ENCODE data around the gene CPM.

Gene CPM

DNA sequence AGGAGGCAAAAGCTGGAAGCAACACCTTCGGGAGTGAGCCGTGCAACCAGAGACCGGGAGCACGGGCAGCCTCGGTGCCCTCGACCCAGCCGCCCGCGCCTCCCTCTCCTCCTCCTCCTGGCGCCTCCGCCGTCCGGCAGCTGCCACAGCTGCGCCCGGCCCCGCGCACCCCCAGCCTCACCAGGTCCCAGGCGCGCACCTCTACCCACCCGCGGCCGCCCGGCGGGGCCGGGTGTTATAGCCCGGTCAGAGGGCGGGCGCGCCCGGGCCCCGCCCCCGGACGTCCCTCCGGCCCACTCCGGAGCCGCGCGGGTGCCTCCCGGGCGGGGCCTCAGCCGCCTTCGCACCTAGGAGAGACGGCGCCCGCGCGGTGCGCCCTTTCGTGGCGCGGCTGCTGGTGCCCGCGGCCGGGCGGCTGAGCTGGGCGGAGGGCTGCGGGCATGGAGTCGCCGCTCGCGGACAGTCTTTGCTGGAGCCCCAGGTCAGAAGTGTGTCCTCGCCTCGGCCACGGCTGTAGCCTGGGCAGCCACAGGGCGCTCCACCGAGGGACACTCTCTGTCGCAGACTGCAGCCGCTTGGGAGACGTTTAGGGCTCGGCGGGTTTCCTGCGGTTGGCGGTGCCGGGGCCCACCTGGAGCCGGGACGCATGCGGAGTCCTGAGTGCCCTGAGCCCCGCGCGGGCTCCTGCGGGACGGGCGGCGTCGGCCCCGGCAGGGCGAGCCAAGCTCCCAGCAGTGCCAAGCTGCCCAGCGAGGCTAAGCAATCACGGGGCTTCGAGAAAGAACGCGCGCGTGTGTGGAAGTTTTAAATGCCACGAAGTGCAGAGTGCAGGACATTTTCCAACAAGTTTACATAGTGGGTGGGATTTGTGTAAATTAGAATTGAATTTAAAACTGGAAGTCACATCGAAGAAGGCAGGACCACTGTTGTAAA lies at the start of gene CPM:
Gene CPM, minus strand, starts transcription at position 211 of the 933 bp plus-strand sequence. CDS start 334 bp downstream, outside the sequence.
- DNase-seq: peak; percentile 88

DNA sequence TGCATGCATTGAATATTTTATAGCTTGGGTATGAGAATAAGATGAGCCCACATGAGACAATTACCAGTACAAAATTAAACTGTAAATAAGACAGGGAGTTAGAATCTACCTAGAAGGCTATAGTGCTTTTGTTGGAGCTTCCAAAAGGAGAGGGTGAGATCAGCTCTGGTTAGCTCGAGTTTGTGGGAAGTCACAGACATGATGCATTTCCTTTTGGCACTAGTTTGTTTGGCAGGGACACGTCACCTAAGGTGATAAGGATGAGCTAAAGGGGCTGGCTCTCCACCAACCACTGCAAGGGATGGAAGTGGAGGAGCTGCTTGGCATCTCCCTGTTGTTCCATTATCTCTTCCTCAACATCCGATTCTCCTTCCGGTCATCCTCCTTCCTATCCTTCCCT lies 48.5 kb upstream of the CPM start:
- DNase-seq: no peak

DNA sequence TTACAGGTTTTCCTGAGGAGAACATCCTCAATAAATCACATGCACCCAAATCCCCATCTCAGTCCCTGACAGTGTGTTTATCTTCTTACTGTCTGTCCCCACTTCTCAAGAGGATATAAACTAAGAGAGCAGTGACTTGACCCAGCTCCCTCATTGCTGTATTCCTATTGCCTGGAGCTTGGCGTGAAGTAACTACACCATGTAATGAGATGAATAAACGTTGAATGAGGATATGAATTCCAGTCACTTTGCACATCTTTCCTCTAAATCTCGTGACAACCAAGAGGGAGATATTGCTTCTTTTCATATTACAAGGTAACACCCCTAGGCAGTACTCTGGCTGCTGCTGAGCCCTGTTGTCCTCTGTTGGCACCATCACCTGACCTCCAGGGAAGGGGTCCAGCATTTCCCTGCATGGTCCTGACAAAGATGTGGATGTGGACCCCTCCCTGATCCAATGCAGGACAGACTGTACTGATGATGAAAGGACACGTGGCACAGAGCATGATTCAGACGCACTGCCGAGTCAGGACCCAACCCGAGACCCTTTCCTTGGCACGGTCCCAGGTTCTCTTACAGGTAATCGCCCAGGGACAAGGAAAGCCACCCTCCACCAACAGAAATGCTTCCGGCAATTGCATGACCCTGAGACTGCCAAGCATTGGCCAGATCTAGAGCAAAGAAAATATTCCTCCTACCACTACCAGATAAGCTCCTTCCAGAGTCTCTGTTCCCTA lies 47.7 kb upstream of the CPM start:
- no peak for DNase-seq

DNA sequence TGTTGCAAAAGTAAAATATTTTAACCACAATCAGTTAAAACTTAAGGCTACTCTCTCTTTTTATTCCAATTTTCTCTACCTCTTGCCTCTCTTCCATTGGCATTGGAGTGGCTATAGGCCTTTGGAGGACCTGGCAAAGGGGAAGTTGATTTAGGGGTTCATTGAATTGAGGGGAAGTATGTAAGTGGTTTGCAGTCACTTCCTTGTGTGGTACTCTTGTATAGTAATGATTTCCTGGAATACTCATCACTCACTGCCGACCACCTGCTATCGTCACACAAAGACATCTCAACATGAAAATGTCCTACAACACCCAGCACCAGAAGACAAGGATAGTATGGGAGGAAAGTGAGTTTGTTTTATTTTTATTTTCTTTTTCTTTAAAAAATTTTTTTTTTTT lies 45.7 kb upstream of the CPM start:
- no peak for DNase-seq

DNA sequence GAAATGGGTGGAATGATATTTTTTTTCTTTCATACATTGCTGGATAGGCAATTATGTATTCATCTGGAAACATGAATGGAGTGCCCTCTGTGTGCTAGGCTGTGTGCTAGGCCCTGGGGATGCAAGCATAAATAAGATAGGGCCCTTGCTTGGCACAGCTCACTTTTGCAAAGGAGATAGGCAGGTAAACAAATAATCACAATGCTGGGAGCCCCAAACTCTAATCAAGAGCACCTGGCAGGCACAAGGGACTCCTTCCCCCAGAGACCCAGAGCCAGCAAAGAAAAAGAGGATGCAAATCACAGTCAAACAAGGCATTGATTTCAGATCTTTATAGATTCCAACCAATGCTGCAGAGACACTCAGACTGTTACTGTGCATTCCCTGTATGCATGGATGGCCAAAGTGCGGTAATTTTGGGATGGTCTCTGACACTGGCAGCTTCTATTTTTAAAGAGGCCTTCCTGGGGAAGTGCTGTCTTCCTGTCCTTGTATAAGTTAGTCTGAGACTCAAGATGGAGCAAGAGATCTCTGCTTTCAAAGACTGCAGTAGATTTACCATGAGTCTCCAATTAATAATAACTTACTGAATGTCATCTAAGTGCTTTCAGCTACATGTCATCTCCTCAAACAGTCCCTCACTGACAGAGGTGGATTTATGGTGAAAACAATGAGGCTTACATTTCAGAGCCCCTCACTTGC lies 45.1 kb upstream of the CPM start:
- no peak for DNase-seq

DNA sequence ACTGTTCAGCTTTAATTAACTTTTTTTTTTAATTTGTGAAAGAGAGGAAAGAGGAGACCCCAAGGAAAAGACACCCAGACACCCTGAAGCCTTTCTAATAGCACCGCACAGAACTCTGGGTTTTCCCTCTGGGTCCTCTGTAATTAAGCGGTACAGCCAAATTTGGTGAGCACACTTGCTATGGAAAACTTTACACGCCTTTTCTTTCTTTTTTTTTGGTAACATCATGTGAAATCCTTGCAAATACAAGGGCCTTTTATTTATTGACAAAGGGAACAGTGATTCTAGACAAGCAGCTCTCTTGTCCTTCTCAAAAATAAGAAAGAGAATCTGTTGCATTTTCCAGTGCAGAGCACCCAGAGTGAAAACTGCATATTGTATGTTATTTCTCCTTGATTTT lies 44.4 kb upstream of the CPM start:
- no peak for DNase-seq

DNA sequence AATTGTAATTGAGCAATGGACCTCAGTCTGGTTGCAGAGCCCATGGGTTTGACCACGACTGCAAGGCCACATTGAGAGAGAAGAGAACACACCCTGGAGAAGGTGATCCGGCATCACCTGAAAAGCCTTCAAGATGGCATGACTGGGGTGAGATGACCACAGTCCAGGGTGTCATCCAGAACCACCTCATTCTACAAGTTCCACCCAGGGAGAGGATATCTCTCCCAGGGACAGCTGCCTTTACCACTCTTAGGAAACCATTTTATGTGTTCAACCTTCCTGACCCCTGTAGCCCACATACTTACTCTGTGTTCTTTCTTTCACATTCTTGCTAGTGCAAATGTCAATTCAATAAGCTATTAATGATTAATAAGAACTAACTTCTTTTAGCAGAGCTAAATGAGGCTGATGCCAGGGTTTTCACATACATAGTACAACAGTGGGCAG lies 43.4 kb upstream of the CPM start:
- DNase-seq: no peak

DNA sequence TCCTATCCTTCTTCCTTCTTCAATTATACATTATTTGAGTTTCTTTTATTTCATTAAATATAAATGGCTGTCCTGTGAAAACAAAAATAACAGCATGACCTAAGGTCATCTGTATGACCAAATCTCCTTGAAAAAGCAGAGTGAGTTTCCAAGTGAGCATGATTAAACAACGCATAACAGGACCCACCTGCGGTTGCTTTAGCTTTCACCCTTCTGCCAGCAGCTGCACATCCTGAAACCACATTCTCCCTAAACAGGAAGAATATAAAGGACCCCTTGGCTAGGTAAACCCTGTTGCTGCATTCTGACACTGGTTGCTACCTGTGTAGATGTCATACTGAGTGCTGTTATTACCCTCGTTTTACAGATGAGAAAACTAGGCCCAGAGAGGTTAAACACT lies 42.8 kb upstream of the CPM start:
- DNase-seq: no peak

DNA sequence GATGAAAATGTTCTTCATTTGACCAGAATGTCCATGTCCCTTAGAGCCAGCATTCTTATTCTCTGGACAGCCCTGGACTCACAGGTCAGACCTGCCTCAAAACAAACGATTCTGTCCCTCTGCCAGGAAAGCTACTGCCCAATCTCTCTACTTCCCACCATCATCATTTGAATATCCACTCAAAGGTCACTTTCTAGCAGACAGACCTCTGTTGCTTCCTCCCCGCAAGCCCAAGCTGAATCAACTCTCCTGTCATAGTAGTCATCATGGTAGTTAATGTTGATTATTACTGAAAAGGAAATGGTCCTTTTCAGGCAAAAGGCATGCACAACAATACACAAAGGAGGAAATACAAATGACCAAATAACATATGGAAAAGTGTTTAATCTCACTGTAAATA lies 39.6 kb upstream of the CPM start:
- peak; percentile 85 for DNase-seq

DNA sequence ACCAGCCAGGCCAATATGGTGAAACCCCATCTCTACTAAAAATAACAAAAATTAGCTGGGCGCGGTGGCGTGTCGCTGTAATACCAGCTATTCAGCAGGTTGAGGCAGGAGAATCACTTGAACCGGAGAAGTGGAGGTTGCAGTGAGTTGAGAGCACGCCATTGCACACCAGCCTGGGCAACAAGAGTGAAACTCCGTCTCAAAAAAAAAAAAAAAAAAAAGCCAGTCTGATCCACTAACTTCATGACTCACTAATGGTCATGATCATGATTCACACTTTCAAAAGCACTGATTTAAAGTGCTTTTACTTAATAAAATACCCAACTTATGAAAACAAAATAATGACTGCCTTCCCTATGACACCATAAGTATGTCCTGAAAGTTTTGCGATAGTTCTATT lies 38.4 kb upstream of the CPM start:
- DNase-seq: peak; percentile 97

DNA sequence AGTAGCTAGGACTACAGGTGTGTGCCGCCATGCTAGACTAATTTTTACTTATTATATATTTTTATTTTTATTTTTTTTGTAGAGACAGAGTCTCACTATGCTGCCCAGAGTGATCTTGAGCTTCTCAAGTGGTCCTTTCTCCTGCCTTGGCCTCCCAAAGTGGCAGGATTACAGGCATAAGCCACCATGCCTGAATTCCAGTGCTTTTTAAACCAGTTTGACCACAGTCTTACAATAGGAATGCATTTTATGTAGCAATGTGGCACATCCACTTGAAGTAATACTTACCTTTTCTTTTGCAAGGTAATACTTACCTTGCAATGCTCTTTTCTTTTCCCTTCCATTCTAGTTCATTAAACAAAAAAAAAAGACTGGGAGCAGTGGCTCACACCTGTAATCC lies 38.0 kb upstream of the CPM start:
- DNase-seq: no peak

DNA sequence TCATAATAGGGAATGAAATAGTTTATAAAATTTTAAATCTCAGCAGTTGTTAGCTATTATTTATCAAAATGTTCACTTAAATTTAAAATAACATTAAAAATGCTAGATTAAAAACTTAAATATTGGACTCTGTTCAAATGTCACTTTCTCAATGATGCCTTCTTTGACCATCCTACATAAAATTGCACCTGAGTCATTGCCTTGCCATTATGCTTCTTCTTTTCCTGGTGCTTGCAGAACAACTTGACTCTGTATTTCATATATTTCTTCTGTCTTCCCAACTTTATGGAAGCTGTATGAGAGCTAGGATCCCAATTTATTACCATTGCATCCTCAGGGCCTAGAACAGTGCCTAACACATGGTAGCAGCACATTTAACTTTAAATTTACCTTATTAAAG lies 37.3 kb upstream of the CPM start:
- peak; percentile 53 for DNase-seq

DNA sequence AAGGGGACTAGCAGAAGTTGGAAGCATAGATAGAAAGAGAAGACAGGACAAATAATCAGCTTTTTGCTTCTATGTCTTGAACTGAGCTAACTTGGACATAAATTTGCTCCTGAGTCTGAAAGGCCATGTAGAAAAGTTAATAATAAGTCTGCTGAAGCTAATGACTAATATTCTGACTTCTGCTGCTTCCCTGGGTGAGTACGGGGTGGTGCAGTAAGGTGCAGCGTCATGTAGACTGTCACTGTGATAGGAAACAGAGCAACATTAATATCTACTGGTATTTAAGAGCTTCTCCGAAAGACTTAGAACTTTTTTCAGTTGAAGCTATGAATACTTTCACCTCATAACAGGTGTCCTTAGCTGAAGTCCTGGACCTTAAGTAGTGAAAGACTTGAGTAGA lies 34.1 kb upstream of the CPM start:
- no peak for DNase-seq

DNA sequence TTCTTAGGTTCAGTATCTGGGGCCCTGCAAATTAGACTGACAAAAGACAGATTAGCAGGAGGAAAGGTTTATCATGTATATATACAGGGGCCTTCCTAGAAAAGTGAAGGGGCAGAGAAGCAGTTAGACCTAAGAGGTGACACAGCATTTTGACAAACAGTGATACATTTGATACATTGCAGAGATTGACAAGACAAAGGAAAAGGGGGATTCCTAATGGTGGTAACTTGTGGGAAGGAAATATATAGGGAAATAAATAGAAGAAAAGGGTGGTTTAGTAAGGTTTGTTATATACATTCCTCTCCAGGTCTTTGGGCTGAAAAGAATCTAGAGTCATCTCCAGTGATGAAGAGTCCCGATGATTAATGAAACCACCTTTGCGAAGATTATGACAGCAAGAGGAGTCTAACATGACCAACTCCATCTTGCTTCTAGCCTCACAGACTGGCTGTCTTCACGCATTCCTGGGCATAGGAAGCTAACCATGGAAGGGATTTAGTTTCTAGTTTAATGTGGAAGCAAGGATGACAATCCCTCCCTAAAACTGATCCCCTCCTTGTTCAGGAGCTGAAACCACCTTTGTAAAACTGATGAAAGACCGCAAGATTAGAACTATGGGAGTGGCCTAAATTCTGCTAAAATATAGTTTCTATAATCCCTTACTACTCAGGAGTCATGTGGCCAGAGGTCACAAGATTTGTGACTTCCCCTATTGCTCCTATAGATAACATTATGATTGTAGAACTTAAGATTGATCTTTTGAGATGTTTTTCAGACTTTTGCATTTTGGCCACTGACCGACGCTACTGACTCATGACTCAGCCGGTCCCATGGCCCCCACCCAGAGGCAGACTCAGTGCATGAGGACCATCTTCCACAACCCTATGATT lies 31.1 kb upstream of the CPM start:
- peak; percentile 68 for DNase-seq

DNA sequence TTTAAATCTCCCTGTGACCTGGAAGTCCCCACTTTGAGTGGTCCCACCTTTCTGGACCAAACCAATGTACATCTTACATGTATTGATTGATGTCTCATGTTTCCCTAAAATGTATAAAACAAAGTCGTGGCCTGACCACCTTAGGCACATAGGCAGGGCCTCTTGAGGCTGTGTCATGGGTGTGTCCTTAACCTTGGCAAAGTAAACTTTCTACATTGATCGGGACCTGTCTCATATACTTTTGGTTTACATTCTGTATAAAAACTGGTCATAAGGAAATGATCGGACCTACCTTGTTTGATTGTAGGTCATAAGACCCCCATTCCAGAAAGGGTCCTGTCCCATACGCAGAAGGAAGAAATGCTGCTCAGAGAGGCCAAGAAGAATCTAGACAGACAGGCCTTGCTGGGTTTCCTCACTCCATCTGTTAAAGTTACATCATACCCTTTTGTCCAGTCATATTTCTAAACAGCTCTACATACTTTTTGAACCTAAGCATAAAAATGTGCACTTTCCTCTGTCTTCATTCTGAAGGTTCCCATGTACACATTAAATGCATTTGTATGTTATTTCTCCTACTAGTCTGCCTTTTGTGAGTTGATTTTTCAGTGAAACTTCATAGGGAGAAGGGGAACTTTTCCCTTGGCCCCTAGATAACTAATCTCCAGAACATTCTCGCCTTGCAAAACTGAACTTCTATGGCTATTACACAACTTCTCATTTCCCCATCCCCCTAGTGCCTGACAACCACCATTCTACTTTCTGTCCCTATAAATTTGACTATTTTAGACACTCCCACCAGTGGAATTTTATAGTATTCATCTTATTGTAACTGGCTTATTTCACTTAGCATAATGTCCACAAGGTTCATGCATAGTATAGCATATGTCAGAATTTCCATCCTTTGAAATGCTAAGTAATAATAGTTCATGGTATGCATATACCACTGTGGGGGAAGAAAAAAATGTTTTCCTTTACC lies 30.2 kb upstream of the CPM start:
- DNase-seq: peak; percentile 94

DNA sequence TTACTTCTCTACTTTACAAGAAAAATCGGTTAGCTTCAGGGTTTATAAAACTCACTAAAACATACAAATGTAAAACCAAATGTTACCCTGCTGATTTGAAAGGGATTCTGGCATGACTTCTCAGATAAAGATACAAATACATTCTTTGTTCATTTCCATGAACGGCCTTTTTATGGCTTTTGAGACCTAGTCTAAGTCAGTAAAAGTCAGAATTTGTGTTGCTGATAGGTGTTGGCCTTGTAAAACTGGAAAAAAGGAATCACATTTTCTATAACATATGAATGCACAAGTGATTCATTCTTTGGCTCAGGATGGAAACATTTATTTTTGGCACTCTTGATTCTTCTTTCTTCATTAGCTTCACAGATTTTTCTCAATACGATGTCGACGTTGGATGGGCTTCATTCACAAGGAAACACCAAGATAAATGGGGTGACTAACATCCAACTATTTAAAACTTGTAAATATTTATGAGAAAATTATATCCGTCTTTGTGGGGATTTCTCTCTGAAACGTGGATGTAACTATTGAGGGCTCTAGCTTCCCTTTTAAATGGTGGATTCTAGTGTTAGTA lies 27.0 kb upstream of the CPM start:
- DNase-seq: no peak

DNA sequence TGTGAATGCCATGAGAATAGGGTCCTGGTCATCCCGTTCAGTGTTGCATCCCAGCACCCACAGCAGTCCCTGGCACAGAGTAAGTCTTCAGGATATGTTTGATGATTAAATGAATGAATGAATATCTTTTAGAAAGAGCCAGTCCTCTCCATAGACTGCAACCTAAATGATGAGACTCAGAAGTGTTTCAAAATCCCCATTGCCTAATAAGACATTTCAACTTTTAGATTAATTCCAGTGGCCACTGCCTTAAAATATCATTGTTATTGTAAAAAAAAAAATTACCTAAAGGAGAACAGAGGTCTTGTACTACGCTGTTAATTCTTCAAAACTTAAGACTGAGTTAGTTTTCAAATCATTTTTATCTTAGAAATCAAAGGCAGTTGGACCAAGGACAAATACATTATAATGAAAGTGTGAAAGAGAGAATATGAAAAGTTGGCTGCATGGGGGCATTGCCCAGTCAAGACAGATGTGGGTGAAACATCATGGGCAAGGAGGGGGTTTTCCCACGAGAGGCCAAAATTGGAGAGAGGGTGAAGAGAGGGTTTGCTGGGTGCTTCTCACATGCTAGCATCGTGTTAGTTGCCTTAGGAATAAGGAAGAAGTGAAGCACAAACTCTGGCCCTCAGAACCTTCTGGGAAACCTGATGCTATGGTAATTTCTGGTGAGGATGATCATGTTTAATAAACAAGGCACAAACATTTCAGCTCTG lies 26.3 kb upstream of the CPM start:
- peak; percentile 88 for DNase-seq

DNA sequence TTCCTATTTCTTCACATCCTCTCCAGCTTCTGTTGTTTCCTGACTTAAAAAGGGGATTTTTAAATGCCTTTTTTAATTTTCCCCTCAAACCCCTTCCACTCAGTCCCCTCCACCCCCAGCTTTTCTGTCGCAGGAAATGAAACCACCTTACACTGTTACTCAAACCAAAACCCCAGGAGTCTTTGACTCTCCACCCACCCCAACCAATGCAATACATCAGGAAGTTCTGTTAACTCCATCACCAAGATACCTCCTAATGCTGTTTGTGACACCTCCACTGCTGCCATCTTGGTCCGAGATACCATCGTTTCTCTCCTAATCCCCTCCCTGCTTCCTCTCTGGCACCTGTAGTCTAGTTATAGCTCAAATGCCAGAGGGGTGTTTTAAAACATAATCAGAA lies 25.4 kb upstream of the CPM start:
- peak; percentile 96 for DNase-seq

DNA sequence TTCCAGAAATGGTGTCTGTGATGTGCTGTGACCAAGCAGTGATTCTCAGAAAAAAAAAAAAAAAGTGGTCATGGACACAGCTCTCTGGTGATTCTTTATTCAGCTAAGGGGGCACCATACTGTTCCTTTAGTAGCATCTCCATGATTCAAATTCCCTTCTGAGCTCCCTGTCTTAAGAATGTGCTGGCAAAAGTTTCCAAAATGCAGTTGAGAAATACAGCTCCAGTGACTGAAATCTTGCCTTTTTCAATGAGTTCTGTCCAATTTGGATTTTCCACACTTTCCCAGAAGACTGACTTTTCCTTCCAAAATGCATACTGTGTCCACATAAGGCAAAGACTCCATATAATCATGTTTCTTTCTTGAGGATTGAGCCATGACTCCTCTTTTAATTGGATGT lies 24.3 kb upstream of the CPM start:
- no peak for DNase-seq

DNA sequence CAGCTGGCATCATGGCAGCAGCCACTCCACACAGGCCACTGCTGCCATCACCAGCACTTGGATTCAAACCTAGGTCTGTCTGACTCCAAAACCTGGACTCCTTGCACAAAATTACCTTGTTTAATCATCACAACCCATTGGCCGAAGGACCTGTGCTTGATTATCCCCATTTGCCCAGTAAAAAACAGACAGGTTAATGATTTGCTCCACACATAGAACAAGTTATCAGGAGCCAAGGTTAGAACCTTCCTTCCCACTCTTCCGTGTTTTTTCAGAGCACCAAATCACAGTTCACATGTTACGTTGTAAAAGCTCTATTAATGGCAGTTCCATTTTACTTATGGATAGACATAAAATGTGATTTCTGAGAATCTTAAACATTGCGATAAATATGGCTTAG lies 23.5 kb upstream of the CPM start:
- DNase-seq: no peak

Data from inflammatory macrophage treated with lipopolysaccharide for 4 hours (primary cell).